ENCODE measurements around the gene TMEM204.

Gene TMEM204

GRCh38 chr16:1488054-1488601, 45.3 kb upstream of the TMEM204 start:
- H3K27ac ChIP-seq (ENCODE audit: low read length), result no peak overlapping the region
- H2AFZ ChIP-seq (ENCODE audit: low read depth, low read length), result no peak overlapping the region
- no peak overlapping the region for H3K4me3 ChIP-seq (ENCODE audit: low read length)
- H3K36me3 ChIP-seq (replicated peaks; ENCODE audit: low read depth, low read length), result no peaks in the 10 kb centered on the region
- H3K79me2 ChIP-seq (ENCODE audit: low read length), result no peaks in the 10 kb centered on the region
- no peaks in the 10 kb centered on the region for H4K20me1 ChIP-seq (ENCODE audit: insufficient read depth, low read length)
- H3K9me3 ChIP-seq (ENCODE audit: insufficient read depth, low read length), result no peaks in the 10 kb centered on the region
- no peak overlapping the region for H3K9ac ChIP-seq (ENCODE audit: low read length)
- no peak overlapping the region for H3K4me2 ChIP-seq (ENCODE audit: low read length)
- no peaks in the 10 kb centered on the region for H3K27me3 ChIP-seq (ENCODE audit: low read depth, low read length)
- peaks cover 7% of the 10 kb centered on the region for H3K4me1 ChIP-seq (ENCODE audit: low read length)
- TF ChIP-seq CTCF (IDR thresholded peaks at IDR 0.05; ENCODE audit: low read depth, low read length), result no peak
- TF ChIP-seq EZH2phosphoT487 (IDR thresholded peaks at IDR 0.05; ENCODE audit: low read depth), result no peak

GRCh38 chr16:1488619-1489018, 44.8 kb upstream of the TMEM204 start, which contains the start of gene PTX4:
TSS of gene PTX4 (minus strand) at chr16:1488944. CDS start at chr16:1488909, 35 bp downstream.
- H3K36me3 ChIP-seq (replicated peaks; ENCODE audit: low read depth, low read length), result no peaks in the 10 kb centered on the region
- H3K27me3 ChIP-seq (ENCODE audit: low read depth, low read length), result no peaks in the 10 kb centered on the region
- peaks cover 4% of the 10 kb centered on the region for H3K79me2 ChIP-seq (ENCODE audit: low read length)
- H3K4me1 ChIP-seq (ENCODE audit: low read length), result peaks cover 7% of the 10 kb centered on the region
- H3K9ac ChIP-seq (ENCODE audit: low read length), result no peak within 1 kb of the TSS
- no peaks in the 10 kb centered on the region for H3K9me3 ChIP-seq (ENCODE audit: insufficient read depth, low read length)
- no peak within 1 kb of the TSS for H2AFZ ChIP-seq (ENCODE audit: low read depth, low read length)
- no peaks in the 10 kb centered on the region for H4K20me1 ChIP-seq (ENCODE audit: insufficient read depth, low read length)
- no peak within 1 kb of the TSS for H3K4me2 ChIP-seq (ENCODE audit: low read length)
- H3K4me3 ChIP-seq (ENCODE audit: low read length), result no peak within 1 kb of the TSS
- no peak within 1 kb of the TSS for H3K27ac ChIP-seq (ENCODE audit: low read length)
- TF ChIP-seq CTCF (IDR thresholded peaks at IDR 0.05; ENCODE audit: low read depth, low read length) (no peak), EZH2phosphoT487 (IDR thresholded peaks at IDR 0.05; ENCODE audit: low read depth) (no peak)

- Histone ChIP-seq H3K4me1 (ENCODE audit: low read length) (peaks cover 7% of the 10 kb centered on the region), H3K4me2 (ENCODE audit: low read length) (no peak overlapping the region), H3K9me3 (ENCODE audit: insufficient read depth, low read length) (no peaks in the 10 kb centered on the region), H3K27me3 (ENCODE audit: low read depth, low read length) (no peaks in the 10 kb centered on the region), H2AFZ (ENCODE audit: low read depth, low read length) (no peak overlapping the region), H3K79me2 (ENCODE audit: low read length) (peaks cover 8% of the 10 kb centered on the region), H3K27ac (ENCODE audit: low read length) (no peak overlapping the region), H4K20me1 (ENCODE audit: insufficient read depth, low read length) (no peaks in the 10 kb centered on the region), H3K4me3 (ENCODE audit: low read length) (no peak overlapping the region), H3K9ac (ENCODE audit: low read length) (no peak overlapping the region), H3K36me3 (replicated peaks; ENCODE audit: low read depth, low read length) (no peaks in the 10 kb centered on the region)
- no peak for TF ChIP-seq CTCF (IDR thresholded peaks at IDR 0.05; ENCODE audit: low read depth, low read length)
- TF ChIP-seq EZH2phosphoT487 (IDR thresholded peaks at IDR 0.05; ENCODE audit: low read depth), result no peak
Measured at GRCh38 chr16:1489077-1489476, 44.4 kb upstream of the TMEM204 start.

GRCh38 chr16:1491327-1491726, 42.1 kb upstream of the TMEM204 start:
- H3K27ac ChIP-seq (ENCODE audit: low read length), result no peak overlapping the region
- no peak overlapping the region for H3K4me2 ChIP-seq (ENCODE audit: low read length)
- no peak overlapping the region for H3K9ac ChIP-seq (ENCODE audit: low read length)
- no peaks in the 10 kb centered on the region for H4K20me1 ChIP-seq (ENCODE audit: insufficient read depth, low read length)
- peaks cover 24% of the 10 kb centered on the region for H3K79me2 ChIP-seq (ENCODE audit: low read length)
- TF ChIP-seq EZH2phosphoT487 (IDR thresholded peaks at IDR 0.05; ENCODE audit: low read depth) (no peak), CTCF (IDR thresholded peaks at IDR 0.05; ENCODE audit: low read depth, low read length) (no peak)
- no peak overlapping the region for H3K4me3 ChIP-seq (ENCODE audit: low read length)
- peaks cover 5% of the 10 kb centered on the region for H3K36me3 ChIP-seq (replicated peaks; ENCODE audit: low read depth, low read length)
- H3K9me3 ChIP-seq (ENCODE audit: insufficient read depth, low read length), result no peaks in the 10 kb centered on the region
- peaks cover 12% of the 10 kb centered on the region for H3K4me1 ChIP-seq (ENCODE audit: low read length)
- no peak overlapping the region for H2AFZ ChIP-seq (ENCODE audit: low read depth, low read length)
- H3K27me3 ChIP-seq (ENCODE audit: low read depth, low read length), result no peaks in the 10 kb centered on the region
